K562 (cell line): Measurements from ENCODE around the gene AUNIP. TPM values are rescaled to one million over a fixed set of nuclear protein-coding genes. Genes with fewer than 3 reads are reported as not detected.

Experiments
- CBX8 ChIP-seq: fragments of 200-600 bp; sonication (generic); IDR thresholded peaks from 2 replicates; pipeline ENCODE4 v1.6.1; 2012; ENCODE audit warnings: borderline replicate concordance, mixed run types, low read depth, mild to moderate bottlenecking, moderate library complexity, mixed read lengths, low read length, control low read depth, inconsistent platforms; ENCODE audit not compliant: poor library complexity, severe bottlenecking; ENCODE audit errors: extremely low read depth
- CSDE1 ChIP-seq, 2 experiments: fragments of 450-650 bp; IDR thresholded peaks; 2 replicates each; pipeline ENCODE4 v1.6.1; 2016; ENCODE audit warnings: mild to moderate bottlenecking in 1 of 2
- CTBP1 ChIP-seq: fragments of 450-650 bp; IDR thresholded peaks from 2 replicates; pipeline ENCODE4 v1.6.1; 2016; ENCODE audit warnings: borderline replicate concordance
- DEAF1 ChIP-seq: fragments of 450-650 bp; formaldehyde crosslinking; IDR thresholded peaks from 2 replicates; pipeline ENCODE4 v1.4.0; 2020; ENCODE audit warnings: mild to moderate bottlenecking, moderate library complexity
- FOXP1 ChIP-seq: sonication (generic); formaldehyde crosslinking; IDR thresholded peaks from 2 replicates; pipeline ENCODE4 v1.8.0; 2022; ENCODE audit warnings: mild to moderate bottlenecking, missing genetic modification reagents
- HDAC1 ChIP-seq, 2 experiments: fragments of 450-650 bp; IDR thresholded peaks; 2 replicates each; pipeline ENCODE4 v1.6.1; 2016 to 2017; ENCODE audit warnings: inconsistent platforms in 1 of 2, mild to moderate bottlenecking in 1 of 2, moderate library complexity in 1 of 2
- JUND ChIP-seq, 2 experiments: IDR thresholded peaks; 2 replicates in 1 of 2; 3 replicates in 1 of 2; pipeline ENCODE4 v1.6.1; 2011; ENCODE audit warnings: borderline replicate concordance in 2 of 2, low read depth in 2 of 2, low read length in 2 of 2, improper control_type of control experiment in 1 of 2, missing biosample characterization in 1 of 2, missing genetic modification characterization in 1 of 2, missing genetic modification reagents in 1 of 2
- L3MBTL2 ChIP-seq: fragments of 450-650 bp; IDR thresholded peaks from 2 replicates; pipeline ENCODE4 v1.6.1; 2016; ENCODE audit warnings: mild to moderate bottlenecking, moderate library complexity
- NUFIP1 ChIP-seq: fragments of 450-650 bp; IDR thresholded peaks from 2 replicates; pipeline ENCODE4 v1.6.1; 2018; ENCODE audit not compliant: partially characterized antibody
- POLR2B ChIP-seq: fragments of 450-650 bp; IDR thresholded peaks from 2 replicates; pipeline ENCODE4 v1.6.1; 2018; ENCODE audit warnings: low read depth; ENCODE audit not compliant: partially characterized antibody
- RBM15 ChIP-seq: fragments of 200-400 bp; formaldehyde crosslinking; IDR thresholded peaks from 2 replicates; pipeline ENCODE4 v1.6.1; 2018; ENCODE audit warnings: mild to moderate bottlenecking, low read length, moderate library complexity; ENCODE audit not compliant: insufficient read depth
- THAP12 ChIP-seq: fragments of 250-450 bp; sonication (Bioruptor Pico); IDR thresholded peaks from 2 replicates; pipeline ENCODE4 v1.9.0; 2021; ENCODE audit warnings: mild to moderate bottlenecking, inconsistent platforms
- THRB ChIP-seq: fragments of 450-650 bp; formaldehyde crosslinking; conservative IDR thresholded peaks from 2 replicates; pipeline ENCODE4 v1.4.0; 2022; ENCODE audit warnings: mild to moderate bottlenecking, missing genetic modification characterization
- ZNF143 ChIP-seq: sonication (generic); formaldehyde crosslinking; IDR thresholded peaks from 2 replicates; pipeline ENCODE4 v1.9.0; 2022; ENCODE audit warnings: mild to moderate bottlenecking, missing genetic modification reagents
- ZNF830 ChIP-seq: fragments of 250-450 bp; sonication (Bioruptor Pico); IDR thresholded peaks from 2 replicates; pipeline ENCODE4 v1.5.0; 2021; ENCODE audit warnings: mild to moderate bottlenecking
- polyA plus RNA-seq, 8 experiments: library from polyadenylated mRNA; depleted of rRNA in 4 of 8; stranded (reverse) in 5 of 8; unstranded in 3 of 8; fragments of >200 nt; fragmentation: Nextera tagmentation in 2 of 8; fragmentation: Illumina TruSeq in 1 of 8; extraction: Ambion mirVana in 2 of 8; extraction: Trizol in 1 of 8; gene quantifications; 2 replicates each; pipeline versions ENCODE4 v1.2.1 to v1.2.3, GENCODE V29; 2011 to 2014; ENCODE audit warnings: inconsistent platforms in 1 of 8, missing spikeins in 1 of 8
- total RNA-seq, 7 experiments: library from RNA; depleted of rRNA in 6 of 7; stranded (reverse); fragments of >200 nt in 6 of 7; fragmentation: Illumina TruSeq in 2 of 7; extraction: Trizol in 2 of 7; gene quantifications; 2 replicates each; pipeline versions ENCODE4 v1.2.1 to v1.2.3, GENCODE V29; 2011 to 2021; ENCODE audit warnings: low replicate concordance in 1 of 7
- TF ChIP-seq, protein P1 (sequence below): fragments of 200-800 bp; sonication (Bioruptor generic); IDR thresholded peaks from 2 replicates; pipeline ENCODE4 v1.6.1; 2017; ENCODE audit warnings: missing genetic modification characterization, missing compliant biosample characterization
- TF ChIP-seq, protein P2 (sequence below): fragments of 250-450 bp; sonication (Bioruptor Pico); IDR thresholded peaks from 2 replicates; pipeline ENCODE4 v1.4.0; 2020; ENCODE audit warnings: borderline replicate concordance

The AUNIP gene
- total and polyA plus RNA-seq, 9 of the 15 experiments (the other 6 are each of a cell fraction or from before 2014, with no cell fraction given): 12.1 to 53.8 (median 47.1) TPM

DNA sequence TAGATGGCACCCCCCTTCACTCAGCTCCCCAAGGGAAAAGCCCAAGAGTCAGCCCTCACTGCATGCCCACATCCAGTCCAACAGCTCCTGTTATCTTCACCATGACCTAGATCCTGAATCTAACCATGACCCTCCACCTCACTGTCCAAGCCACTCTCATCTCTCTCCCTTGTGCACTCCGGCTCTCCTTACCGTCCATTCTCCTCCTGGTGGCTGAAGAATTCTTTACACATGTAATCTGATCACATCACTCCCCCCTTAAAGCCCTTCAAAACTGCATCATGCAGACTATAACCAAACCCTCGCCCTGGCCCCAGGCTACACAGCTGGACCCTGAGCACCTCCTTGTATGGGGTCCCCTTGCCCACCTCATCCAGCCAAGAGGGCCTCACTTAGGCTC lies 30.2 kb upstream of the AUNIP start (continued):
- TF ChIP-seq ZNF830 (CRISPR knock-in tag): 0 out of 2 replicates have a peak, but pooled peaks have one; percentile 14
- TF ChIP-seq THAP12 (CRISPR knock-in tag): no peak
- TF ChIP-seq DEAF1: 0 out of 2 replicates have a peak, but pooled peaks have one; percentile 23
- no peak for TF ChIP-seq L3MBTL2
- no peak for TF ChIP-seq POLR2B
- TF ChIP-seq CBX8: no peak
- TF ChIP-seq NUFIP1: no peak
- TF ChIP-seq JUND (IDR thresholded peaks at IDR 0.05; ENCODE audit: borderline replicate concordance, low read depth, low read length): 0 out of 2 replicates have a peak, but pooled peaks have one; percentile 19
- no peak for TF ChIP-seq JUND (tag; IDR thresholded peaks at IDR 0.05; ENCODE audit: borderline replicate concordance, low read depth, low read length)
- peak; percentile 73; the same call in 1 of the 2 replicates for TF ChIP-seq THRB (CRISPR knock-in tag)
- peak; percentile 29; the same call in 1 of the 2 replicates for TF ChIP-seq CTBP1
- no peak for TF ChIP-seq RBM15
- no peak for TF ChIP-seq FOXP1
- 0 out of 2 replicates have a peak, but pooled peaks have one; percentile 45 for TF ChIP-seq ZNF143
- TF ChIP-seq, protein P1, sequence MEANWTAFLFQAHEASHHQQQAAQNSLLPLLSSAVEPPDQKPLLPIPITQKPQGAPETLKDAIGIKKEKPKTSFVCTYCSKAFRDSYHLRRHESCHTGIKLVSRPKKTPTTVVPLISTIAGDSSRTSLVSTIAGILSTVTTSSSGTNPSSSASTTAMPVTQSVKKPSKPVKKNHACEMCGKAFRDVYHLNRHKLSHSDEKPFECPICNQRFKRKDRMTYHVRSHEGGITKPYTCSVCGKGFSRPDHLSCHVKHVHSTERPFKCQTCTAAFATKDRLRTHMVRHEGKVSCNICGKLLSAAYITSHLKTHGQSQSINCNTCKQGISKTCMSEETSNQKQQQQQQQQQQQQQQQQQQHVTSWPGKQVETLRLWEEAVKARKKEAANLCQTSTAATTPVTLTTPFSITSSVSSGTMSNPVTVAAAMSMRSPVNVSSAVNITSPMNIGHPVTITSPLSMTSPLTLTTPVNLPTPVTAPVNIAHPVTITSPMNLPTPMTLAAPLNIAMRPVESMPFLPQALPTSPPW (CRISPR knock-in tag): peak; percentile 86
- TF ChIP-seq HDAC1 (IDR thresholded peaks at IDR 0.05): 0 out of 4 replicates have a peak, but pooled peaks of 1 of the 2 experiments have one; percentile 18
- TF ChIP-seq, protein P2, sequence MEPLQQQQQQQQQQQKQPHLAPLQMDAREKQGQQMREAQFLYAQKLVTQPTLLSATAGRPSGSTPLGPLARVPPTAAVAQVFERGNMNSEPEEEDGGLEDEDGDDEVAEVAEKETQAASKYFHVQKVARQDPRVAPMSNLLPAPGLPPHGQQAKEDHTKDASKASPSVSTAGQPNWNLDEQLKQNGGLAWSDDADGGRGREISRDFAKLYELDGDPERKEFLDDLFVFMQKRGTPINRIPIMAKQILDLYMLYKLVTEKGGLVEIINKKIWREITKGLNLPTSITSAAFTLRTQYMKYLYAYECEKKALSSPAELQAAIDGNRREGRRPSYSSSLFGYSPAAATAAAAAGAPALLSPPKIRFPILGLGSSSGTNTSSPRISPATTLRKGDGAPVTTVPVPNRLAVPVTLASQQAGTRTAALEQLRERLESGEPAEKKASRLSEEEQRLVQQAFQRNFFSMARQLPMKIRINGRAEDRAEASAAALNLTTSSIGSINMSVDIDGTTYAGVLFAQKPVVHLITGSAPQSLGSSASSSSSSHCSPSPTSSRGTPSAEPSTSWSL (CRISPR knock-in tag): no peak
- no peak for TF ChIP-seq CSDE1 (IDR thresholded peaks at IDR 0.05)
